Activated naive CD4-positive, alpha-beta T cell treated with anti-CD3 and anti-CD28 coated beads, Interleukin-2, amount 50 U/mL, for 16 hours (primary cell): Measurements from ENCODE around the gene FAM186B.

Source experiments
- DNase-seq: peaks from one replicate; pipeline ENCODE4 v3.0.0-alpha.2; 2020

FAM186B gene

DNA sequence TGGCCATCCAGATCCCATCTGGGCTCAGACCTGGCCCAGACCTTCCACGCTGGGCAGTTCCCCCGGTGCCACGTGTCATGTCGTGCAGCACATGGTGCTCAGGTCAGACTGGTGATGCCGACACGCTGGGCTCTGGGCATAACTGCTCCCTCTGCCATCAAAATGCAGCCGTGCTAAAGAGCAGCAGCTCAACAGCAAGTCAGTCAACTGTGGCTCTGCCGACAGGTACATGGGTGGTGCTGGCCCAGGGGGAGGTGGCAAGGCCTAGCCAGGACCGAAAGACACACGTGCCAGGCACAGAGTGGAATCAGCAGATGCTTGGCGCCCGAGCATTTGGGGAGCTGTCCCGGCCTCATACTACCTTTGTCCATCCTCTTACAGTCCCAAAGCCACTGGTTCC lies 39.1 kb downstream of the FAM186B start:
- no peak for DNase-seq

DNA sequence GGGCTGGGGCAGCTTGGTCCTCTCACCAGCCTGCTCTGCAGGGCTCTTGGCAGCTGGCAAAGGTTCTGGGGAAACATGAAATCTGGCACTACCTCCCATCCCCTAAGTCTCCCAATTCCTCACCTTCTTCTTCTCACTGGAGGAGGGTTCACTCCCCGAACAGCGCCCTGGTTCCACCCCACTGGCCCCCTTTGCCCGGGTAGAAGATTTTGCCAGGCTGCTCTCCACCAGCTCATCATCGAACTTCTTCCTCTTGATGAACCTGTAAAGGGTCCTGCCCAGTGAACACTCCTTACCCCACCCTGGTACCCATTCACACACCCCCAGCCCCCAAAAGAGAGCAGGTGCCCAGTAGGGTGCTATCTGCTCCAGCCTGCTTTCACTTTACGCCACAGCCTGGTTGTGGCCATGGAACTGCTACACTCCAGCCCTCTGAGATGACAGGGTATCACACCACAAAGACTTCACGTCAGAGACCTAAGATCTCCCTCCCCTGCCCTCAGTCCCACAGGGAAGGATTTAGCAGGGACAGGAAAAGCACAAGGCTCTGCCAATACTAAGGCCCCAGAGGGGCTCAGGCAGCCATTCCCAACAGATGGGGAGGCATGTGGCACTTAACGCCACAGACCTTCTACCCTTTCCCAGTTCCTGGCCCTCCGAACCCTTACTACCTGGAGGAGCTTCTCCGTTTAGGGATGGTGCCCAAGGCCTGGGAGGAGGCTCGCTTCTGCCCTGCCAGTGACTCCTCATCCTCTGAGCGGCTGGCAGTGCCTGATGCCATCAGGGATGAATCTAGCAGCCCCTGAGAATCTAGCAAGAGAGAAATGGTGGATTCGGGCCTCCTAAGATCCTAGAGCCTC lies 39.8 kb downstream of the FAM186B start:
- no peak for DNase-seq

DNA sequence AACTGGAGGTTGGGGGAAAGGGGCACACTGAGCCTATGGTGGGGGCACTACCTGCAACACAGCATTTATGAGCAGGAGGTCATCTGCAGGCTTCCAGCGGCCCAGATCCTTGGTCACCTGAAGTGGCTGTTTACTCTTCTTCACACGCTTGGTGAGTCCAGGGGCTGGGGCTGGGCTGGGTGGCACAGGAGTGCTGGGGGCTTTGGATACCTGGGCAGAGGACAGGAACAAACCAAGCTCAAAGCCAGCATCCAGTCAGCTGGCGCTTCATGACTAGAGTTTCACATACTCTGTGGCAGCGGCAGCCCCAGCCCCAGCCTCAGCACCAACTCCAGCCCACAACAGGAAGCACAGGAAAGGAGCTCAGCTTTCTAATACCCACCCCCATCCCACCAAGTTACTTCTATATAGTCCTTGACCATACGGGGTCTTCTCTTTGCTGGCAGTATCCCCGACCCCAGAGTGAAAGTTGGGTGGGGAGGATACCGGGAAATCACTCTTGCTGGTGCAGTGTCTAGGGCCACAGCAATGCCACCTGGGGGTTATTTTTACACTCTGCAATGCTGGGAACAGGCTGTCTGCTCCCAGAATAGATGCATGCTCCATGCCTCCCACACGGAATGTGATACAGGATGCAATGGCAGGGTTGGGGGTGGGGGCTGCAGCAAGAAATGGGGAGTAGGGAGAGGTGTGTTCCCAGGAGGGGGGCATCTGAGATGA lies 40.6 kb downstream of the FAM186B start:
- DNase-seq: no peak

DNA sequence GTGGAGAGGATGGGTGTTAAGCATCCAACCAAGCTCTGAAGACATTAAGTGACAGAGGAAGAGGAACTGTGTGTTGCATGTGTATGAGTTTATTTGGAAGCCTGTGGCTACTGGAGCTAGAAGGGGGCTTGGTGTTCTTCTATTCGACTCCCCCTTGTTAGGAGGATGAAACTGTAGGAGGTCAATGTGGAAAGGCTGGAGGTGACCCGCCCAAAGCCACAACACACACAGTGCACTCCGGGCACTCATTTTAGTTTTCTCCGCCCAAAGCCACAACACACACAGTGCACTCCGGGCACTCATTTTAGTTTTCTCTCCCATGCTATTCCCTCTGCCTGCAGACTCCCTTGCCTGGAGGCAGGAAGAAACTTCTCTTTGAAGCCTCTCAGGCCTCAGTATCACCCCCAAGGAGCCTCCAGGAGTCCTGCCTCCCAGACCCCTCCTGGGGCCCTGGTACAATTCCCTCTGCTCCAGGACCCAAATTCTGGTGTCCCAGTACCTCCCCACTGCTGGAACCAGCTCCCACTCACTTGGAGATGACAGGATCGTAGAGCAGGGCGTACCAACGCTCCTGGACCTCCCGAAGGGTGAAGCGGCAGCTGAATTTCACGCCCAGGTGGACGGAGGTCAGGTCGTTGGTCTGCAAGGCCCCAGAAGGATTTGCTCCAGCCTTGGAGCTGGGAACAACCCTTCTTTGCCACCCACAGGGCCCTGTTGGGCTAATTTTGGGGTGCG lies 41.3 kb downstream of the FAM186B start:
- DNase-seq: no peak

DNA sequence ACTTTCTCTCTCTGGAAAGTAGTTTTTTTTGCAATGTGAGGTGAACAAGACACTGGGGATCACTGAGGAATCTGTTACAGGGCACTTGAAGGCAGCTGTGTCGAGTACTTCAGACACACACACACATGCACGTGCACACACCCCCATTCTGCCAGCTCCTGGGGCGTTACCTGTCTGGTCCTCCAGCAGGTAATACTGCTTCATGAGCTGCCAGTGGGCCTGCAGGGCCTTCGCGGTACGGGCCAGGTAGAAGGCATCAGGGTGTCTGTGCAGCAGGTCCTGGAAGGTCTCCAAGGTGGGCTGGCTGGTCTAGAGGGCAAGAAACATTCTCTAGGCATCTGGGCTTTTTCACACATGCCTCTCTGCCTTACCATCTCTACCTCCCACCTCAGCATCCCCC lies 42.6 kb downstream of the FAM186B start:
- DNase-seq: no peak

DNA sequence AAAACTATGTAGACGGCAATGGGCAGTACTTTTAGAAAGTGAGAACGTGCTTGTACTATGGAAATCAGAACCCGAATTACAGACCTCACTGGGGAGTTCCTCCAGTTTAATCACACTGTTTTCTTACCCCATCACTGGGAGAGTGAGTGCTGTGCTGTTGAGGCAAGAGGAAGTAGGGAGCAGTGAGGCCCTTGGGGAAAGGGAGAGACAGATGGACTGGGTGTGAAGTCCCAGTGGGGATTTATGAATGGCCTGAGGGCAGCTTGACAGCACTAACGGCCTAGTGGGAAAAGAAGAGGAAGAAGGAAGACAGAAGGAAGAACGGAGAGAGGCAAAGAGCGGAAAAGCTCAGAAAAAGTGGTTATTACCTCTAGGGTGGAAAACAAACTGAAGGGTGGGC lies 43.2 kb downstream of the FAM186B start:
- DNase-seq: no peak

DNA sequence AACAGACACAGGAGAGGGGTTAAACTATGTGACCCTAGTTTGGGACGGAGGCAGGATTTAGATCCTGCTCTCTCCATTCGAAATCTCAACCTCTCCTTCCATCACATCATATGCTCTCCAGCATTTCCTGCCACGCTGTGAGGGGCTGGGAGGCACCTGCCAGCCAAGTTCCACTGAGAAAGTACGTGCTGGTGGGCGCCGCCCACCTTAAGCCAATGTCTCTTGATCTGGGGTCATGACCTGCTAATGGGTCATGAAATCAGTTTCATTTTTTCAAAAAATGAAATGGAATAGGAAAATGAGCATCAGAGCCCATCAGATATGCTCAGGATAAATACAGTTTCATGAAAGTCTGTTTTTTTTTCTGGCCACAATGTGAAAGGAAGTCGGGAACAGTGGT lies 44.7 kb downstream of the FAM186B start:
- no peak for DNase-seq

DNA sequence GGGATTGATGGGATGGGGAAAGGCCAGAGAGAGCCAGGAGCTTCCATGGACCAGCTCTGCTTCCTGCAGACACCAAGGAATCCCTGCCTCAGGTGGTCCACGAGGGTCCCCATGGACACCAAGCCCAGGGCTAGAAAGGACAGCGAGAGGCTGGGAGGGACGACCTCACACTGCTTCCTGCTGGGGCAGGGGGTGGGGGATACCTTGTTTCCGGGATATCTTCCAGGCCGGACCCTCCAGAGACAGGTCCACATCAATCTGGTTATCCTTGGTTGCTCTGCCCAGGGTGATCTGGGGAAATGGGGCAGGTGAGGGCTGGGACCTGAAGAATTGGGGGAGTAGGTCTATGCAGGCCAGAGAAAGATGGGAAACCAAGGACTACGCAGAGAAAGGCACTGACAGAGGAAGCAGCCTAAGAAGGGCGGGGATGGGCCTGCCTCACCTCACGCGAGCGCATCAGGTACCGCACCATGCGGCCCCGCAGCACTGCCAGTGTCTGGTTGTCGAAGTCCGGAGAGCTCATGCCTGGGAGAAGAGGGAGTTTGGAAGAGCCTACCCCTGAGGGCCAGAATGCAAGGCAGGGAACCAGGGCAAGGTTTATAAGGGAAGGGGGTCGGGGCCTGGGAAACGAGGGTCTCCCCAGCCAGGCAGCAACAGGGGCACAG lies 46.3 kb downstream of the FAM186B start:
- DNase-seq: no peak

DNA sequence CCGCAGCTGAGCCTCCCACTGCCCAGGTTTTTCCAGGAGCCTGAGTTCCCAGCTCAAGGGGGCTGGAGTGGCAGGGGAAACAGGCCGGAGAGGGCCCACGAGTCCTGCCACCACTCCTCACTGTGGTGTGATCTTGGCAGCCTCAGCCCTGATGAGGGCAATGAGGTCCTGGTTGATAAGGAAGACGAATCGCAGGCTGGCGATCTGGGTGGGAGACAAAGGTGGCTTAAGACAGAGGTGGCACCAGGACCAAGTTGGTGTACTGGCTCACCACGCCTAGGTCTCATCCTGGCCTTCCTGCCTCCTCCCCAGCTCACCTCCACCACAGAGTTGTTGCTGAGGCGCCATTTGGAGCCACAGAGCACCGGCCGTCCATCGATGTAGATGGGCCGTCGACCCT lies 46.9 kb downstream of the FAM186B start:
- DNase-seq: no peak

DNA sequence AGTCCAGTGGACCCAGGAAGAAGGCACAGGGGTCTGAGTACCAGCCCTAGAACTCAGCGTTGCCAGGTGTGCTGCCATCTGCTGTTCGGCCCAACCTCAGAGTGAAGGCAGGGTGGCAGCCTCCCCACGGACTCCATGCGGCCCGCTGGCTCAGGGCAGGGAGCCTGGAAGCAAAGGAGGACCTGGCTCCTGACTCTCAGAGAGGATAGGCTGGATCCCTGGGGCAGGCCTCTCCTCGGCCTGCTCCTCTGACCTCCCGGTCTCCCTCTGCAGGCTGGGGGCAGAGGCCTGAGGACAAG lies 47.6 kb downstream of the FAM186B start:
- DNase-seq: no peak

DNA sequence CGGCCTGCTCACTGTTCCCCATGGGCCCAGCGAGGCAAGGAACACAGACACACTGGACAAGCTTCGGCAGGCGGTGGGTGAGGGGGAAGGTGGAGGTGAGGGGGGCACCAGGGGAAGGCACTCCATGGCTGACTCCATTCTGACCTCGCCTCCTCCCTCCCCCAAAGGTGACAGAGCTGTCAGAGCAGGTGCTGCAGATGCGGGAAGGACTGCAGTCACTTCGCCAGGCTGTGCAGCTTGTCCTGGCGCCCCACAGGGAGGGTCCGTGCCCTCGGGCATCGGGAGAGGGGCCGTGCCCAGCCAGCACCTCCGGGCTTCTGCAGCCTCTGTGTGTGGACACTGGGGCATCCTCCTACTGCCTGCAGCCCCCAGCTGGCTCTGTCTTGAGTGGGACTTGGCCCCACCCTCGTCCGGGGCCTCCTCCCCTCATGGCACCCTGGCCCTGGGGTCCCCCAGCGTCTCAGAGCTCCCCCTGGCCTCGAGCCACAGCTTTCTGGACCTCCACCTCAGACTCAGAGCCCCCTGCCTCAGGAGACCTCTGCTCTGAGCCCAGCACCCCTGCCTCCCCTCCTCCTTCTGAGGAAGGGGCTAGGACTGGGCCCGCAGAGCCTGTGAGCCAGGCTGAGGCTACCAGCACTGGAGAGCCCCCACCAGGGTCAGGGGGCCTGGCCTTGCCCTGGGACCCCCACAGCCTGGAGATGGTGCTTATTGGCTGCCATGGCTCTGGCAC lies 48.1 kb downstream of the FAM186B start:
- no peak for DNase-seq

DNA sequence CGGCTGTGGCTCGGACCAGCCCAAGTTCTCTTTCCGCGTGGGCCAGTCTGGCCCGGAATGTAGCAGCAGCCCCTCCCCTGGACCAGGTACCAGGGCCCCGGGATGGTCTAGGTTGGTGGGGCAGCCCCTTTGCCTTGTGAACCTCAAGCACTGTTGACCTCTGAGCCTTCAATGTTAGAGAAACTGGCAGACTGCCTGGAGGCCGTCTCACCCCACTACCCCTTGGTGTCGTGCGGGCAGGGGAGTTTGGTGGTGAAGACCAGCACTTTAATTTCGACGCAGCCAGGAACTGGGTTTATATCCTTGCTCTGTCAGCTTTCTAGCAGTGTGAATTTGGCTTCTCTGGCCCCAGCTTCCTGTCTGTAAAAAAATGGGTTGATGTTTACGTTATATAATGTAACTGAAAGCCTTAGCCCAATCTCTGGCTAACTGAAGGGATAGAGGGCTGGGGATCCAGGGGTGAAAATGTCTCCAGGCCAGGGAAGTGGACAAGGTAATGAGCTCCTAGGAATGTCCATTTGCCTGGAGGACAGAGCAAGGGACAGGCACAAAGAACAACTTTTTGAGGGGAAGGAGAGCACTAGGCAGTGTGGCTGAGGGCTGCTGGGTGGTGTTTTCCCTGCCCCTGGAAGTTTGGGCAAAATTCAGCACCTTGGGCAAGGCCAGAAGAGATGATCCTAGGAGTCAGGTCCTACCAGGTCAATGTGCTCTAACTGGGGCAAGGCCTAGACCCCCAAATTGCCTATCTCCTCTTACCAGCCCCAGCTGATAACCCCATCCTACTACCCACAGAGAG lies 48.9 kb downstream of the FAM186B start:
- DNase-seq: no peak

DNA sequence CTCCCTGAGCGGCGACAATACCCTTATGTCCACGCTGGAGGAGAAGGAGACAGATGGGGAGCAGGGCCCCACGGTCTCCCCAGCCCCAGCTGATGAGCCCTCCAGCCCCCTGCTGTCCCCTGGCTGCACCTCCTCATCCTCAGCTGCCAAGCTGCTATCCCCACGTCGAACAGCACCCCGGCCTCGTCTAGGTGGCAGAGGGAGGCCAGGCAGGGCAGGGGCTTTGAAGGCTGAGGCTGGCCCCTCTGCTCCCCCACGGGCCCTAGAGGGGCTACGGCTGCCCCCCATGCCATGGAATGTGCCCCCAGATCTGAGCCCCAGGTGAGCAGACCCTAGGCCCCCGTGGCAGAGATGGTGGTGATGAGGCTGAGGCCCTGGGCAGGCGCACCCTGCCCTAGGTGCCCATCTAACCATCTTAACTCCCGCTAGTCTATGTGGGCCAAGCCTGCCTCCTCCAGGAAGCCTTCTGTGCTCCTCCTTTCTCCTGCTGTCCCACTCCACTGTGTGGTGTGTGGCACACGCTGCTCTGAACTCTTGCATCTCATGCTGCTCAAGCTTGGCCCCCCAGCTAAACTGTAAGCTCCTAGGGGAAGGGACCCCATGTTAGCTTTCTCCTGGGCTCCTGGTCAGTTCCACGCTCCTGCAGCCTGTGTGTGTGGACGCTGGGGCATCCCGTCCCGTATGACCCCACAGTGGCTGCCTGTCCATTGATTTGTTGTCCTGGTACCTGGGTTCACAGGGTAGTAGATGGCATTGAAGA lies 49.6 kb downstream of the FAM186B start:
- DNase-seq: no peak

DNA sequence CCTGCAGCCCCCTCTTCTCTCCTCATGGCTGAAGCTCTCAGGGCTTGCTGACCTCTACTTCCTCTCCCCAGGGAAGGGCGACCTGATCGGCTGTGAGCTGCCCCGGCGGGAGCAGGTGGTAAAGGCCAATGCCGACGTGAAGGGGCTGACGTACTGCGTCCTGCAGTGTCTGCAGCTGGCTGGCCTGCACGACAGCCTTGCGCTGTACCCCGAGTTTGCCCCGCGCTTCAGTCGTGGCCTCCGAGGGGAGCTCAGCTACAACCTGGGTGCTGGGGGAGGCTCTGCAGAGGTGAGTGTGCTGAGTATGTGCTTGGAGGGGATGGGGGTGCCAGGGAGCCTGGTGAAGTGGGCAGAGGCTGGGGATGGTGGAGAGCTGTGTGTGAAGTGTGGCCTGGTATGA lies 51.2 kb downstream of the FAM186B start:
- no peak for DNase-seq

DNA sequence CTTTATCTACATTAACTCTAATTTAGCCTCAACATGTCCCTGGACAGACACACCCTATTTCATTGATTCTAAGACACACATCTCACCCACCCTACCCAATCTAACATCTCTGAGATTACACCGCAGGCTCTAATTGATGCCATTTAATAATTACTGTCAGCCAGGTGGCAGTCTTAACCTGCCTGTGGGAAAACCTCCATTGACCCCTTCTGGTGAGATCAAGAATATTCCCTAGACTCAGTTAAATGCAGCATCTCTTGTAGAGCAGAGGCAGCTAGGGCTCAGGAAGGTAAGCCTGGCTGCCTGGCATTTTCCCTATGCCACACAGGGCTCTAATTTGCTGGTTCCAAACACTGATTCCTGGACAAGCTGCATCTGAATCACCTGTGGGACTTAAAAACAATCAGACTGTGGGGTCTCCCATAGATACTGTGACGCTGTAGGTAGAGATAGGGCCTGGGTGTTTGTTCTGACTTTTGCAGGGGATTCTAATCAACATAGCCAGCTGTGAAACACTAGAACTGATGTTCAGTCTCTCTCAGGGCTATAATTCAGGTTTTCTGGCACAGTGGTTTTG lies 51.8 kb downstream of the FAM186B start:
- DNase-seq: no peak

DNA sequence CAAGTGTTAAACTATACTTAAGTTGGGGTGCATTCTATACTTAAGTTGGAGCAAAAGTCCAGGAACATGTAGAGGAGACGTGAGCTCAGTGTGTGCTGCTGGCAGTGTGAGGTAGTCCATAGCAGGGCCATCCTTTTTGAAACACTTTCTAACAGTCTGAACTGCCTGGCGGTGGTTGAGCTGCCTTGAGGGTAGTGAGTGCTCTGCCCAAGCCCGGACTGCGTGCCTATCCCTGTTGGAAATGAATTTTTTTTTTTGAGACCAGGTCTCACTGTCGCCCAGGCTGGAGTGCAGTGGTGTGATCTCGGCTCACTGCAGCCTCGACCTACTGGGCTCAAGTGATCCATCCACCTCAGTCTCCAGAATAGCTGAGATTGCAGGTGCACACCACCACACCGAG lies 52.5 kb downstream of the FAM186B start:
- DNase-seq: no peak

DNA sequence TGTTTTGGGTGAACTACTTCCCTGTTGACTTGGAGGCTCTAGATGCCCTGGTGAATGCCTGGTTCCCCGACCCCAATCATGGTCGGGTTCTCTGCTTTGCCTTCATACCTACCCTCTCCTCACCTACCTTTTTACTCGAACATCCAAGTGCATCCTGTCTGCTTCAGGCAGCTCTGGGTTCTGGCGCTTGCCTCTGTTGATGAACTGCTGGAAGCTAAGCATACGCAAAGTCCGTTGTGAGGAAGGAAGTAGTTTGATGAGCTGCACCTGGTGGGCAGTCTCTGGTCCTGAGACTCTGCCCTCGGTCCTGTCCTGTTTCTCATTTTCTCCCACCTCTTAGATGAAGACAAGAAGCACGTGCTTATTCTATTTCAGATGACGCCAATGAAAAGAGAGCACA lies 53.0 kb downstream of the FAM186B start:
- DNase-seq: no peak

DNA sequence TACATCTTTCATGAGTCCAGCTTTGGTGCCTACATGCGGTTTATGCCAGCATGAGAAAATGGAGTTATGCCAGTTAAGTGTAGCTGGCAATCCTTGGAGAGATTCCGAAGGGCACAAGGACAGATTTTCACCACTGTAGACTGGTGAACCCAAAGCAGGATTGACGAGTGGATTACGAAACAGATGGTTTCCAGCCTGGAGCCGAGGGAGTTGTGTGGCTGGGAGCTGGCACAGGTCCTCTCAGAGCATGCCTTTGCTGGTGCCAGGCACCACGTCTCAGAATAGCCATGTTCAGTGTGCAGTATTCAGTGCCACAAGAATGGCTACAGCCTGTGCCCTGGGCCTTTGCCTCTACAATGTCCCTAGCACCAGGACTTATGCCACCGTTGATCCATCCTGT lies 53.4 kb downstream of the FAM186B start:
- no peak for DNase-seq

DNA sequence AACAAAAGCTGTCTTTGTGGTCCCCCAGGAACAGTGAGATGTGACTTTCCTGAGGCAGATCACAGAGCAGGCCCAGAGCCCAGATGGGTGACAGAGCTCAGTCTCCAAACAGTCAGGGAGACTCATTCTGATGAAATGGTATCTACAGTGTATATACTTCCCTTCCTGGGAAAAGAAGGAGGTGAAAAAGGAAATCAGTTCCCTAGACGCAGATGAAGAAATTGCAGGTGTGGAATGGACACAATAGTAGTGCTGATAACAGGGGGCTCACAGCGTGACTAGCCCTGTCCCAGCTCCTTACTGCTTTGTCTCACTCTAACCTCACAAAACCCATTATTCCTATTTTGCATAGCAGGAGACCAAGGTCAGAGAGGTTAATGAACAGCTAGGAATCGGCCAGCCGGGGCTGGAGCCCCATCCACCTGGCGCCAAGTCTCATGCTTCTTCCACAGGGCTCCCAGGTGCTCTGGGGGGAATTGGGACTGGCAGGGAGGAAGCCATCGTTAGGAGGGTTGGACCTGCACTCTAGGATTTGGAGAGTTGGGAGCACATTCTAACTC lies 54.7 kb downstream of the FAM186B start:
- no peak for DNase-seq
